ENCODE data around the gene IMPG2.

DNA sequence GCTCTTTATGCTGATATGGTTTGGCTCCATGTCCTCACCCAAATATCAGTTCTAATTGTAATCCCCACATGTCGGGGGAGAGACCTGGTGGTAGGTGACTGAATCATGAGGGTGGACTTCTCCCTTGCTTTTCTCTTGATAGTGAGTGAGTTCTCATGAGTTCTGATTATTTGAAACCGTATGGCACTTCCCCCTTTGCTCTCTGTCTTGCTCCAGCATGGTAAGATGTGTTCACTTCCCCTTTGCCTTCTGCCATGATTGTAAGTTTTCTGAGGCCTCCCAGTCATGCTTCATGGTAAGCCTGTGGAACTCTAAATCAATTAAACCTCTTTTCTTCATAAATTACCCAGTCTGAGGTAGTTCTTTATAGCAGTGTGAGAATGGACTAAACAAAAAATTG lies 107.6 kb downstream of the IMPG2 start:
- no peak for TF ChIP-seq CTCF (conservative IDR thresholded peaks at IDR 0.05 in 1 of 2, IDR thresholded peaks at IDR 0.05 in 1 of 2; ENCODE audit: low read depth in 1 of 2, low read length in 2 of 2)
- TF ChIP-seq EZH2 (IDR thresholded peaks at IDR 0.05; ENCODE audit: low read length, missing control alignments), result no peak

All from fibroblast of lung (primary cell).